ENCODE results near the gene WDR20.
"Not testable (repeated sequence)": the region's sequence is repeated elsewhere in the genome, so short reads cannot be mapped to it uniquely, and the experiment has no call there.

WDR20 gene

GRCh38 chr14:102172021-102172272 is 32.2 kb downstream of the WDR20 start:
- not testable (repeated sequence) for DNase-seq

- DNase-seq = not testable (repeated sequence)
Measured at GRCh38 chr14:102172721-102173120, 33.0 kb downstream of the WDR20 start.

DNA sequence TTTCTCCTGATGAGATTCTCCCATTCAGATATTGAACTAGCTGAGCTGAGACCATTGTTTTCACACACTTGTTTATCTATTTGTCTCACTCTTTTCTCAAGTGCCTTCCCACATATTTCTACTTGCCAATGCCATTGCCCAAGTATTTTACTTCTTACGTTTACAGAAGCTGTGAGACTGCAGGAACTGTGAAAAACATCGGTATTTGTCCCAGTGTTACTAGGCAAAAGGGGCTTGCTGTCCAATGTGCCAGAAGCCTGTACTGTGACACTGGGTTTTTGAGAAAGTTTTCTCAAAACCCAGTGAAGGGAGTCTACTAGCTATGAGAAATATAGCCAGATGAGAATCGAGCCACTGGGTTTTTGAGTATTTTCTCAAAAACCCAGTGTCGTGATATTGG is 37.5 kb downstream of the WDR20 start:
- no peak for DNase-seq

GRCh38 chr14:102178806-102179205 is 39.1 kb downstream of the WDR20 start:
- DNase-seq = no peak

DNA sequence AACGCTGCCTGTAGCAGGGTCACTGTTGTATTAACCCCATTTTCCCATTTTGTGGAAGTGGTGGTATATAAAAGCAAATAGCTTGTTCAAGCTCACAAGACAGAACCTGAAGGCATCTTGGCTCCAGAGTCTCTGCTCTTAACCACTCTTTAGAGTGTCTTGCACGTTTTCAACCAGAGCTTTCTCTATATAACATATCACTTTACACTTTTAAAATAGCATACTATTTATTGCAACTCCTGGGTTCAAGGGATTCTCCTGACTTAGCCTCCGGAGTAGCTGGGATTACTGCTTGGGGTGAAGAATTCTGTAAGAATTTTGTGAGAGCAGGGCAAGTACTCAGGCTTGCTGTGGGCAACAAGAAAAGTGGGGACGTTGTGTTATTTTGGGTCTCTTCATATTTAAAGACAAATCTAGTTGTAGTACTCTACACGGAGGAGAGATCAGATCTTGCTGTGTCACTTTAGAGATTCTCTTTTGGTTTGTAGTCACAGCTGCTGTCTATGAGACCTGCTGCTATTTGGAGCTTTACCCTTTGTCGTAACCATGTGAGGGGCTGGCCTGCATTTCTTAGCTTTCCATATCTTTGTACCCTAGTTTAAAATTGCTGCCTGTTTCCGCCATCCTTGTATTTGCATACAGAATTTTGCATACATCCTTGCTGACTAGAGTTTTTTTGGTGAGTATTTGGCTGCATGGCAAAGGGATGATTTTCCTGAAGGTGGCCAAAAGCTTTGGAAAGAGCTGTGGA is 40.7 kb downstream of the WDR20 start:
- no peak for DNase-seq

- no peak for DNase-seq
Measured at GRCh38 chr14:102181187-102181586, 41.5 kb downstream of the WDR20 start.

- DNase-seq = no peak
Measured at GRCh38 chr14:102182190-102182589, 42.5 kb downstream of the WDR20 start.

DNA sequence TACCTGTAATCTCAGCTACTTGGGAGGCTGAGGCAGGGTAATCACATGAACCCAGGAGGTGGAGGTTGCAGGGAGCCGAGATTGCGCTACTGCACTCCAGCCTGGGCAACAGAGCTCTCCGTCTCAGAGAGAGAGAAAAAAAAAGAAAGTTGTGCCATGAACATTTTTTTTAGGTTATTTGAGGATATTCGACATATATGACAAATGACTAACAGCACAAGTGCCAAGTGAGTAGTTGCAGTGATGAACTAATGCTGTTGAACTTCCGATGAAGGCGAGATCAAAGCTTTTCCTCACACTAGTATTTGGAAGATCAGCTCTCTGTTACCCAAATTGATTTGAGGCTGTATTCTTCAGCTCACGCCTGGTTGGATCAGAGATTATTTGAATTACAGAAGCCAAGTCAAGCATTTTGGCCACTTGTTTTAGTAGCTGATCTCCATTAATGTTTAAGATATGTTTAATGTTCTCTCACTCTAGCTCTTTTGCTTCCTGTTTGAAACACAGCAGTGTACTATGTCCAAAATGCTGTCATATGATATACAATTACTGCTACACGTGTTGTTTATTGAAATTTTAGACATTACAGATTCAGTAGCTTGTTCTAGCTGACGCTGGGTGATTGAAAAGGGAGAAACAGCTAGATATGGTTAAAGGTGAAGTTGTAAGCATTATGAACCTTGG is 43.4 kb downstream of the WDR20 start:
- DNase-seq = no peak

- DNase-seq = no peak
Measured at GRCh38 chr14:102183886-102184285, 44.2 kb downstream of the WDR20 start.

- no peak for DNase-seq
Measured at GRCh38 chr14:102184316-102185035, 44.8 kb downstream of the WDR20 start.

DNA sequence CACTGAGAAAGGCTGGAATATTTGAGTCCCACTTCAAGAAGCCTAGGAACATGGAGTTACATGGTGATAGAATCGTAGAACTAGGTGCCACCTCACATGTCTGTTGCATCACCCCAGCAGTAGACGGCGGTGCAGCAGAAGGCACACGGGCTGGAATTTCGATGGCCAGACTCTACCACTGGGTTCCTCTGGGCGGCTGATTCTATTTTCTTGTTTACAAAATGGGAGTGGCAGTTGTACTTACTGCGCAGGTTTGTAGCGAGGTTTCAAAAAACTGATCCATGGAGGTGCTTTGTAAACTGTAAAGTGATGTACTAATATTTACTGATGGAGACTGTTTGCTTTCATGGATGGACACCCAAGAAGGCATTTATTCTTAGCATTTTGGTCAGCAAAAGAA is 45.7 kb downstream of the WDR20 start:
- DNase-seq = no peak

DNA sequence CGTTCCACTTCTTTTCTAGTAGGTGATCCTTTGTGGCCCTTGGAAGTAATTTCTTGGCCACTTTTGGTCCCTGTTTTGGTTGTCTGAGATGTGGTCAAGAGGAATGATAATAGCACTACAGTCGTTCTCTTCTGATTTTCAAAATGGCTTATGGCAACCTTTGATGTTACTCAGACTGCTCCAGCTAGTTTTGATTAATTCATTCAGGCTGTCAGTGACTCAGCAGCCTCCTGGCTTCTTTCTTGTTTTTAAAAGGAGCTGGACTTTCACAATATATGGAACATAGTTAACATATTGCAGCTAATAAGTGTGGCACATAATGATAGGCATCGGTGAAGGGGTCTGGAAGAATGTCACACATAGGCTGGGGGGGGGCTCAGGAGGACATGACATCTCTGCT is 47.3 kb downstream of the WDR20 start:
- DNase-seq = no peak

GRCh38 chr14:102187568-102188001 is 47.9 kb downstream of the WDR20 start:
- DNase-seq = no peak

DNA sequence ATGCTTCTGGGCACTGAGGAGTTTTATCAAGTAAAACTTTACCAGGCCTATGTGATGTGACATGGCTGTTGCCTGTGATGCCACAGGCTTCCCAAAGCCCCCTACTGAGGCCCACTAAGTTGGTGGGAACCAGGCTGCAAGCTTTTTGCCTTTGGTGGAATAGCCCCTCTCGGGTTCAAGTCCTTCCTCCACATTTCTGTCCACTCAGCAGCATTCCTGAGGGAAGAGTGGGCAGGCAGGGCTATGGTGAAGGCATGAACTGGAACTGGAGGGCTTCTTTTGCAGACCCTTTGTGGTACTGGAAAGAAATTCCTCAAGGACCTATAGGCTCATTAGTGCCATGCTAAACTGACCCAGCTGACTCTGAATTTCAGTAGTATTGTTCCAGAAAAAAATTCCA is 48.5 kb downstream of the WDR20 start:
- DNase-seq = no peak

GRCh38 chr14:102189874-102190273 is 50.2 kb downstream of the WDR20 start:
- DNase-seq = no peak

DNA sequence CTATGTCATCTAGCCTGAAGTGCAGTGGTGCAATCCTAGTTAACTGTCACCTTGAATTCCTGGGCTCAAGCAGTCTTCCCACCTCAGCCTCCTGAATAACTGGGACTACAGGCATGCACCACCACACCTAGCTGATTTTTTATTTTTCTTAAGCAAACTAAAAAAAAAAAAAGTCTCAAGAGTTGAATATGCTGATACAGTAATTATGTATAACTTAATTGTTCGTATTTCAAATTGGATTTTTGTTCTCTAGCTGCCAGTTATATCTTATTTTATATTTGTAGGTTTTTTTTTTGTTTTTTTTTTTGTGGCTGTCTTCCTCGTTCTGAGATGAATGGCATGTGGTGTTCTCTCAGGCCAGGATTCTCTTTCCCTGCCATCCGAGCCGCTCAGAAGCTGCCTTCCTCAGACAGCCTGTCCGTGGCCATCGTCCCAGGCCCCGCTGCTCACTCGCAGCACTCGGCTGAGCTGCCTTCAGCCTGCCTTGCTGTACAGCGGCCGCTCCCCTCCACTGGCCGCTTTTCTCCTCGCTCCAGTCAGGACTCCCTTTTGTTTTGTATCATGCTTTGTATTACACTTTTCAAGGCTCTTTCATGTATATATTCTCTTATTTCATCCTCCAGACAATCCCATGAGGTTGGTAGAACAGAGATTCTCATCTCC is 53.3 kb downstream of the WDR20 start:
- DNase-seq = no peak

GRCh38 chr14:102194856-102195255 is 55.2 kb downstream of the WDR20 start:
- DNase-seq = no peak

GRCh38 chr14:102195446-102195845 is 55.7 kb downstream of the WDR20 start:
- DNase-seq = no peak

- no peak for DNase-seq
Measured at GRCh38 chr14:102196039-102196901, 56.6 kb downstream of the WDR20 start.

DNA sequence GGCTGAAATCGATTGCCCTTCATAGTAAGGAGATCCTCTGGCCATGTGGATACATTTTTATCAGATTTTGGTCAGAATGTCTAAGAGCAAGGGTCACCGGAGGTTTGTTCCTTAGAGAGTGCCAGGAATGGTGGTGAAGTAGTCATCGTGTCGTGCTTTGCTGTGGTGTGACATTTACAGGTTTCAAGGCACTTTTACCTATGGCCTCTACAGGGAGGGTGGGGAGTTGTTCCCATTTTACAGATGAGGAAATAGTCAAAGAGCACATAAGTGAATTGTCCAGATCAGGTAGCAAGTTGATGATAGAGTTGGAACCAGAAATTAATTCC is 57.2 kb downstream of the WDR20 start:
- DNase-seq = no peak

DNA sequence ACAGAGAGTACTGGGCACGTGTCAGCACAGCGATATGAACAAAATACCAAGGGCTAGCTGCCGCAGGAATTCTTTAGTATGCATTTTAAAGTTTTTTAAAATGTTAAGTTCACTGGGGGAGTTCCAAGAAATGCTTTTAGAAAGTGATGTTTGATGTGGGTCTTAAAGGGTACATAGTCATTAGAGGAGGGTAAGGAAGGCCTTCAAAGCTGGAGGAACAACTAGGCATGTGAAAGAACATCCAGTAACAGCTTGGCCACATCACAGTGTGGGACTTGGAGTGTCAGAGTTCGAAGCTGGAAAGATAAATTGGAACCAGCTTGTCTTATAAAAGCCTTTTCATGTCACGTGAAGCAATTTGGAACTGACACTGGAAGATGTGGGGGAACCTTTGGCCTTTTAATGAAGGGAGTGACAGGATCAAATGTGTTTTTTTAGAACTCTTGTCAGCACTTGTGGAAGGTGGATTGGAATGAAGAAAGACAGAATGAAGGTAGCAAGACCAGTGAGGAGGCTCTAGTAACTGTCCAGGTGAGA is 57.7 kb downstream of the WDR20 start:
- DNase-seq = no peak

DNA sequence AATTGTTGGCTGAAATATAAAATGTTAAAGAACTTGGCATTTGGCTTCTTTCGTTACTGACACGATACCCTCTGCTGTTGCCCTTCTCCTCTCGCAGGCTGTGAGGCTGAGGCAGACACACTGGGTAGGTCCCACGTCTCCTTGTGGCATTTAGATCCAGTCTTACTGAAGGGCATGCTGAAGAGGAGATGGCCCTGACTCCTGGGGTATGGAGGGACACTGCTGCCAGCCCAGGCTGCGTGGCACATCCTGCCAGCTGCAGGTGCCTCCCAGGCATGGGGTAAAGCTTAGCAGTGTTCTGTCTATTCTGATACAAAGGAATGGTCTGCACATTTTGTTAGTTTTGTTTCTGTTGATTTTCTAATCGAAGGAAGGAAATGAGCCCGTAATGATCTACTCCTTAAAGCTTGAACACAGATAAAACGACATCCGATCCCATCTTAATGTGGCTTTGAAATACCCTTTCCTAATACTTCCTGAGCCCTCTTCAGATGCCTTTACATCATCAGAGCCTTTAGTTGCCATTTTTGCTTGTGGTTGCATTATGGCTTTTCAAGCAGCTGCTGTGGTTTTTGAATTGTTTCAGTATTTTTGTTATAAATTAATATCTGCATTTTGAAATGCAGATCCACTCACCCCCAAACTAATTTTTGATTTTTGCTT is 61.1 kb downstream of the WDR20 start:
- no peak for DNase-seq
